GM23338 (cell line): Measurements from ENCODE around the gene NANOS2. TPM values are rescaled to one million over a fixed set of nuclear protein-coding genes. Genes with fewer than 3 reads are reported as not detected.

Source experiments
- ATAC-seq: fragments of 200-7000 bp; cut with Tn5 transposase; 3 replicates; pipeline ENCODE4 v1.9.1; 2020
- DNase-seq: peaks from one replicate; pipeline ENCODE4 v3.0.0-alpha.2; 2015; ENCODE audit warnings: low spot score
- H2AFZ ChIP-seq: fragments of 200-600 bp; sonication (generic); 2 replicates; pipeline ENCODE4 v1.8.0; 2016; ENCODE audit warnings: antibody characterized with exemption, mild to moderate bottlenecking, moderate library complexity
- H3F3A ChIP-seq: fragments of 200-600 bp; sonication (generic); replicated peaks from 2 replicates; pipeline ENCODE4 v1.8.0; 2017; ENCODE audit warnings: antibody characterized with exemption, mixed run types, low read depth
- H3K27ac ChIP-seq: fragments of 200-600 bp; sonication (generic); 2 replicates; pipeline ENCODE4 v1.6.1; 2016; ENCODE audit warnings: low read depth
- H3K27me3 ChIP-seq: fragments of 200-600 bp; sonication (generic); 2 replicates; pipeline ENCODE4 v1.8.0; 2016; ENCODE audit warnings: mild to moderate bottlenecking, mixed run types, moderate library complexity; ENCODE audit not compliant: insufficient read depth
- H3K36me3 ChIP-seq: fragments of 200-600 bp; sonication (generic); 2 replicates; pipeline ENCODE4 v1.8.0; 2016; ENCODE audit warnings: mild to moderate bottlenecking; ENCODE audit not compliant: insufficient read depth
- H3K4me1 ChIP-seq: fragments of 200-600 bp; sonication (generic); 2 replicates; pipeline ENCODE4 v1.8.0; 2016; ENCODE audit warnings: mild to moderate bottlenecking, moderate library complexity; ENCODE audit not compliant: insufficient read depth
- H3K4me2 ChIP-seq: fragments of 200-600 bp; sonication (generic); 2 replicates; pipeline ENCODE4 v1.7.1; 2017; ENCODE audit warnings: mixed run types
- H3K4me3 ChIP-seq: fragments of 200-600 bp; sonication (generic); 2 replicates; pipeline ENCODE4 v1.6.1; 2016; ENCODE audit warnings: mixed run types
- H3K79me2 ChIP-seq: fragments of 200-600 bp; sonication (generic); replicated peaks from 2 replicates; pipeline ENCODE4 v1.8.0; 2017; ENCODE audit warnings: mild to moderate bottlenecking; ENCODE audit not compliant: insufficient read depth
- H3K9me2 ChIP-seq: fragments of 200-600 bp; sonication (generic); 2 replicates; pipeline ENCODE4 v1.8.0; 2017; ENCODE audit not compliant: insufficient read depth
- H4K20me1 ChIP-seq: fragments of 200-600 bp; sonication (generic); replicated peaks from 2 replicates; pipeline ENCODE4 v1.8.0; 2017; ENCODE audit warnings: mild to moderate bottlenecking; ENCODE audit not compliant: insufficient read depth
- H3K27ac Mint-ChIP-seq: 2 replicates; pipeline ENCODE4 v1.8.0; 2020; ENCODE audit warnings: inconsistent platforms, mild to moderate bottlenecking, moderate library complexity, mixed read lengths
- H3K27me3 Mint-ChIP-seq: 3 replicates; pipeline ENCODE4 v1.8.0; 2022; ENCODE audit warnings: low read depth, mild to moderate bottlenecking, moderate library complexity, mixed read lengths, inconsistent platforms; ENCODE audit not compliant: insufficient read depth, poor library complexity
- H3K36me3 Mint-ChIP-seq: 3 replicates; pipeline ENCODE4 v1.8.0; 2021; ENCODE audit warnings: low read depth, mild to moderate bottlenecking, inconsistent platforms, moderate library complexity, mixed read lengths
- H3K4me1 Mint-ChIP-seq: 3 replicates; pipeline ENCODE4 v1.8.0; 2020; ENCODE audit warnings: mild to moderate bottlenecking, inconsistent platforms, mixed read lengths
- H3K4me3 Mint-ChIP-seq: 3 replicates; pipeline ENCODE4 v1.8.0; 2021; ENCODE audit warnings: moderate library complexity, mild to moderate bottlenecking, inconsistent platforms, mixed read lengths
- H3K9me3 Mint-ChIP-seq: 3 replicates; pipeline ENCODE4 v1.8.0; 2020; ENCODE audit warnings: moderate library complexity, mild to moderate bottlenecking, inconsistent platforms, mixed read lengths
- CREB1 ChIP-seq: fragments of 250-450 bp; sonication (Bioruptor Pico); IDR thresholded peaks from 2 replicates; pipeline ENCODE4 v1.5.0; 2020; ENCODE audit warnings: low read depth, mild to moderate bottlenecking, moderate library complexity
- EZH2 ChIP-seq: fragments of 200-600 bp; sonication (generic); IDR thresholded peaks from one replicate; pipeline ENCODE4 v1.8.0; 2017; ENCODE audit warnings: antibody characterized with exemption, mild to moderate bottlenecking, low read depth; ENCODE audit not compliant: unreplicated experiment
- EZH2phosphoT487 ChIP-seq: fragments of 200-600 bp; sonication (generic); IDR thresholded peaks from one replicate; pipeline ENCODE4 v1.8.1; 2018; ENCODE audit warnings: antibody characterized with exemption; ENCODE audit not compliant: unreplicated experiment
- JUNB ChIP-seq: IDR thresholded peaks from one replicate; pipeline ENCODE4 v1.6.1; 2016; ENCODE audit warnings: antibody characterized with exemption; ENCODE audit not compliant: unreplicated experiment
- POLR2AphosphoS5 ChIP-seq: IDR thresholded peaks from 2 replicates; pipeline ENCODE4 v1.6.1; 2016; ENCODE audit warnings: antibody characterized with exemption, low read depth
- STAT1 ChIP-seq: IDR thresholded peaks from one replicate; pipeline ENCODE4 v1.6.1; 2016; ENCODE audit warnings: antibody characterized with exemption; ENCODE audit not compliant: unreplicated experiment
- ZNF331 ChIP-seq: fragments of 250-450 bp; sonication (Bioruptor Pico); IDR thresholded peaks from 2 replicates; pipeline ENCODE4 v1.5.0; 2020; ENCODE audit warnings: low read depth, mild to moderate bottlenecking, moderate library complexity
- polyA plus RNA-seq: library from polyadenylated mRNA; unstranded; fragments of >200 nt; fragmentation: Nextera tagmentation; extraction: Ambion mirVana; gene quantifications from 2 replicates; pipeline ENCODE4 v1.2.1, GENCODE V29; 2016
- total RNA-seq: library from RNA; depleted of rRNA; stranded (reverse); fragments of >200 nt; shearing (Covaris generic); gene quantifications from 2 replicates; pipeline ENCODE4 v1.2.3, GENCODE V29; 2014
- TF ChIP-seq, protein P1 (sequence below): fragments of 250-450 bp; sonication (Bioruptor Pico); IDR thresholded peaks from 2 replicates; pipeline ENCODE4 v1.5.0; 2020; ENCODE audit warnings: mild to moderate bottlenecking, moderate library complexity
- TF ChIP-seq, protein P2 (sequence below), 2 experiments: fragments of 200-600 bp in 1 of 2; sonication (generic) in 1 of 2; conservative IDR thresholded peaks; 2 replicates each; pipeline versions ENCODE4 v1.5.1 to v1.6.1; 2016 to 2017; ENCODE audit warnings: antibody characterized with exemption in 2 of 2, low read depth in 2 of 2, mild to moderate bottlenecking in 2 of 2, moderate library complexity in 1 of 2

NANOS2 gene
- total and polyA plus RNA-seq, 2 experiments from 2014 or later: 0.11 to 0.14 TPM

DNA sequence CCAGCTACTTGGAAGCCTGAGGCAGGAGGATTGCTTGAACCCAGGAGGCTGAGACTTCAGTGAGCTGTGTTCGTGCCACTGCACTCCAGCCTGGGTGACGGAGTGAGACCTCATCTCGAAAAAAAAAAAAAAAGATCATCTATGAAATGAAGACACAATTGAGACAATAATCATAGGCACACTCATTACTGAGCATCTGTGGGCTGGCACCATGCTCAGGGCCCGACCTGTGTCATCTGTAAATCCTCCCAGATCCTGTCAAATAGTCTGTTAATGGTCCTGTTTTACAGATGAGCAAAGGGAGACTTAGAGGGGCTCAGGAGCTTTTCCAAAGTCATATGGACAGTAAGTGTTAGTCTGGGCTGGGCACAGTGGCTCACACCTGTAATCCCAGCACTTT is 4.1 kb upstream of the NANOS2 start:
- Histone ChIP-seq H3K4me2 (no peak overlapping the region), H3K27ac (no peak overlapping the region), H2AFZ (no peak overlapping the region), H3K27me3 (no peaks in the 10 kb centered on the region), H3K4me3 (no peak overlapping the region), H3K36me3 (no peaks in the 10 kb centered on the region), H3K9me2 (no peaks in the 10 kb centered on the region), H4K20me1 (no peaks in the 10 kb centered on the region), H3F3A (peaks cover 9% of the 10 kb centered on the region; the same call in 1 of the 2 replicates), H3K79me2 (no peaks in the 10 kb centered on the region), H3K4me1 (no peaks in the 10 kb centered on the region)
- Mint-ChIP-seq H3K27ac (no peak overlapping the region), H3K36me3 (no peaks in the 10 kb centered on the region), H3K4me3 (no peak overlapping the region), H3K9me3 (no peaks in the 10 kb centered on the region; the same call in 2 of the 3 replicates), H3K4me1 (no peaks in the 10 kb centered on the region; the same call in 2 of the 3 replicates), H3K27me3 (peaks cover 9% of the 10 kb centered on the region)
- TF ChIP-seq POLR2AphosphoS5: no peak
- TF ChIP-seq JUNB: no peak
- no peak for TF ChIP-seq ZNF331 (CRISPR knock-in tag)
- no peak for TF ChIP-seq EZH2
- TF ChIP-seq EZH2phosphoT487: no peak
- no peak for TF ChIP-seq STAT1
- TF ChIP-seq CREB1 (CRISPR knock-in tag): no peak
- TF ChIP-seq, protein P1, sequence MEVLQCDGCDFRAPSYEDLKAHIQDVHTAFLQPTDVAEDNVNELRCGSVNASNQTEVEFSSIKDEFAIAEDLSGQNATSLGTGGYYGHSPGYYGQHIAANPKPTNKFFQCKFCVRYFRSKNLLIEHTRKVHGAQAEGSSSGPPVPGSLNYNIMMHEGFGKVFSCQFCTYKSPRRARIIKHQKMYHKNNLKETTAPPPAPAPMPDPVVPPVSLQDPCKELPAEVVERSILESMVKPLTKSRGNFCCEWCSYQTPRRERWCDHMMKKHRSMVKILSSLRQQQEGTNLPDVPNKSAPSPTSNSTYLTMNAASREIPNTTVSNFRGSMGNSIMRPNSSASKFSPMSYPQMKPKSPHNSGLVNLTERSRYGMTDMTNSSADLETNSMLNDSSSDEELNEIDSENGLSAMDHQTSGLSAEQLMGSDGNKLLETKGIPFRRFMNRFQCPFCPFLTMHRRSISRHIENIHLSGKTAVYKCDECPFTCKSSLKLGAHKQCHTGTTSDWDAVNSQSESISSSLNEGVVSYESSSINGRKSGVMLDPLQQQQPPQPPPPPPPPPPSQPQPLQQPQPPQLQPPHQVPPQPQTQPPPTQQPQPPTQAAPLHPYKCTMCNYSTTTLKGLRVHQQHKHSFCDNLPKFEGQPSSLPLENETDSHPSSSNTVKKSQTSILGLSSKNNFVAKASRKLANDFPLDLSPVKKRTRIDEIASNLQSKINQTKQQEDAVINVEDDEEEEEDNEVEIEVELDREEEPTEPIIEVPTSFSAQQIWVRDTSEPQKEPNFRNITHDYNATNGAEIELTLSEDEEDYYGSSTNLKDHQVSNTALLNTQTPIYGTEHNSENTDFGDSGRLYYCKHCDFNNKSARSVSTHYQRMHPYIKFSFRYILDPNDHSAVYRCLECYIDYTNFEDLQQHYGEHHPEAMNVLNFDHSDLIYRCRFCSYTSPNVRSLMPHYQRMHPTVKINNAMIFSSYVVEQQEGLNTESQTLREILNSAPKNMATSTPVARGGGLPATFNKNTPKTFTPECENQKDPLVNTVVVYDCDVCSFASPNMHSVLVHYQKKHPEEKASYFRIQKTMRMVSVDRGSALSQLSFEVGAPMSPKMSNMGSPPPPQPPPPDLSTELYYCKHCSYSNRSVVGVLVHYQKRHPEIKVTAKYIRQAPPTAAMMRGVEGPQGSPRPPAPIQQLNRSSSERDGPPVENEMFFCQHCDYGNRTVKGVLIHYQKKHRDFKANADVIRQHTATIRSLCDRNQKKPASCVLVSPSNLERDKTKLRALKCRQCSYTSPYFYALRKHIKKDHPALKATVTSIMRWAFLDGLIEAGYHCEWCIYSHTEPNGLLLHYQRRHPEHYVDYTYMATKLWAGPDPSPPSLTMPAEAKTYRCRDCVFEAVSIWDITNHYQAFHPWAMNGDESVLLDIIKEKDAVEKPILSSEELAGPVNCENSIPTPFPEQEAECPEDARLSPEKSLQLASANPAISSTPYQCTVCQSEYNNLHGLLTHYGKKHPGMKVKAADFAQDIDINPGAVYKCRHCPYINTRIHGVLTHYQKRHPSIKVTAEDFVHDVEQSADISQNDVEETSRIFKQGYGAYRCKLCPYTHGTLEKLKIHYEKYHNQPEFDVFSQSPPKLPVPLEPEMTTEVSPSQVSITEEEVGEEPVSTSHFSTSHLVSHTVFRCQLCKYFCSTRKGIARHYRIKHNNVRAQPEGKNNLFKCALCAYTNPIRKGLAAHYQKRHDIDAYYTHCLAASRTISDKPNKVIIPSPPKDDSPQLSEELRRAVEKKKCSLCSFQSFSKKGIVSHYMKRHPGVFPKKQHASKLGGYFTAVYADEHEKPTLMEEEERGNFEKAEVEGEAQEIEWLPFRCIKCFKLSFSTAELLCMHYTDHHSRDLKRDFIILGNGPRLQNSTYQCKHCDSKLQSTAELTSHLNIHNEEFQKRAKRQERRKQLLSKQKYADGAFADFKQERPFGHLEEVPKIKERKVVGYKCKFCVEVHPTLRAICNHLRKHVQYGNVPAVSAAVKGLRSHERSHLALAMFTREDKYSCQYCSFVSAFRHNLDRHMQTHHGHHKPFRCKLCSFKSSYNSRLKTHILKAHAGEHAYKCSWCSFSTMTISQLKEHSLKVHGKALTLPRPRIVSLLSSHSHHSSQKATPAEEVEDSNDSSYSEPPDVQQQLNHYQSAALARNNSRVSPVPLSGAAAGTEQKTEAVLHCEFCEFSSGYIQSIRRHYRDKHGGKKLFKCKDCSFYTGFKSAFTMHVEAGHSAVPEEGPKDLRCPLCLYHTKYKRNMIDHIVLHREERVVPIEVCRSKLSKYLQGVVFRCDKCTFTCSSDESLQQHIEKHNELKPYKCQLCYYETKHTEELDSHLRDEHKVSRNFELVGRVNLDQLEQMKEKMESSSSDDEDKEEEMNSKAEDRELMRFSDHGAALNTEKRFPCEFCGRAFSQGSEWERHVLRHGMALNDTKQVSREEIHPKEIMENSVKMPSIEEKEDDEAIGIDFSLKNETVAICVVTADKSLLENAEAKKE (CRISPR knock-in tag): no peak
- TF ChIP-seq, protein P2, sequence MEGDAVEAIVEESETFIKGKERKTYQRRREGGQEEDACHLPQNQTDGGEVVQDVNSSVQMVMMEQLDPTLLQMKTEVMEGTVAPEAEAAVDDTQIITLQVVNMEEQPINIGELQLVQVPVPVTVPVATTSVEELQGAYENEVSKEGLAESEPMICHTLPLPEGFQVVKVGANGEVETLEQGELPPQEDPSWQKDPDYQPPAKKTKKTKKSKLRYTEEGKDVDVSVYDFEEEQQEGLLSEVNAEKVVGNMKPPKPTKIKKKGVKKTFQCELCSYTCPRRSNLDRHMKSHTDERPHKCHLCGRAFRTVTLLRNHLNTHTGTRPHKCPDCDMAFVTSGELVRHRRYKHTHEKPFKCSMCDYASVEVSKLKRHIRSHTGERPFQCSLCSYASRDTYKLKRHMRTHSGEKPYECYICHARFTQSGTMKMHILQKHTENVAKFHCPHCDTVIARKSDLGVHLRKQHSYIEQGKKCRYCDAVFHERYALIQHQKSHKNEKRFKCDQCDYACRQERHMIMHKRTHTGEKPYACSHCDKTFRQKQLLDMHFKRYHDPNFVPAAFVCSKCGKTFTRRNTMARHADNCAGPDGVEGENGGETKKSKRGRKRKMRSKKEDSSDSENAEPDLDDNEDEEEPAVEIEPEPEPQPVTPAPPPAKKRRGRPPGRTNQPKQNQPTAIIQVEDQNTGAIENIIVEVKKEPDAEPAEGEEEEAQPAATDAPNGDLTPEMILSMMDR (conservative IDR thresholded peaks at IDR 0.05; ENCODE audit: low read depth in 2 of 2): no peak
- ATAC-seq (no peak), DNase-seq (no peak)
